Activated CD4-positive, alpha-beta T cell treated with anti-CD3 and anti-CD28 coated beads for 1 hour (primary cell): ENCODE data around the gene OPHN1.

Source experiments
- DNase-seq: peaks from one replicate; pipeline ENCODE4 v3.0.0-alpha.2; 2020

The OPHN1 gene

DNA sequence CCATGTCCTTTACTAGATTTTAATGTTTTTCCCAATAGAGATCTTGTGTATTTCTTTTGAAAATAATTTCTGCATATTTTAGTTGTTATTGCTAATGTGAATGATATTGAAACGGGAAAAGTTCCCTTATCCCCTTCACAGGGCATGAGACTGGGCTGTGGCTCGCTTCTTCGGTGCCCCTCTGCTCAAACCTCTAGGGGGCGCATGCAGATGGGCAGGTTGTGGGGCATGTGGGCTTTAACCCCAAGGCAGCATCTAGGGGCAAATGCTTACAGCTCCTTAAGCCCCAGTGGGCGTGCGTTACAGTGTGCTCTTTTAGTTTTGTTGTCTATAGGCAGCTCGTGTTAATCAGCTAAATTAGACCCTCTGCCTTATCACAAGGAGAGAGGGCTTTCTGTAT lies 194.7 kb downstream of the OPHN1 start:
- no peak for DNase-seq

GRCh38 chrX:68234171-68234910 lies 199.0 kb downstream of the OPHN1 start:
- no peak for DNase-seq

DNA sequence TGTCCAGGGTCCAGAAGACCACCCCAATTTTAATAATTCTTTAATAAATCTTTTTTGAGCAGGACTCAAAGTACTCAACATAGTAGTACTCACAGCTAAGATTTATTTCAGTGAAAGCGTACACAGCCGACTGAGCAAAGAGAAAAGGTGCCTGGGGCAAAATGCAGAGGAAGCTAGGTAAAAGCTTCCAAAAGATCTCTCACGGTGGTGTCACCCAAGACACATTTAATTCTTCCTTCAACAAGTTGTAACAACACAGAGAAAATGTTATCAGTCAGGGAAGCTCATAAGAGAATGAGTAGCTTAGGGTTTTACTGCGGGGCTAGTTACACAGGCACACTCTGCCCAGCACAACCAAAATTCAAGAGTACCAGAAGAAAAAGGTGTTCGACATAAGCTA lies 201.1 kb downstream of the OPHN1 start:
- DNase-seq = no peak

- no peak for DNase-seq
Observed at GRCh38 chrX:68209008-68209407, 224.3 kb downstream of the OPHN1 start.

DNA sequence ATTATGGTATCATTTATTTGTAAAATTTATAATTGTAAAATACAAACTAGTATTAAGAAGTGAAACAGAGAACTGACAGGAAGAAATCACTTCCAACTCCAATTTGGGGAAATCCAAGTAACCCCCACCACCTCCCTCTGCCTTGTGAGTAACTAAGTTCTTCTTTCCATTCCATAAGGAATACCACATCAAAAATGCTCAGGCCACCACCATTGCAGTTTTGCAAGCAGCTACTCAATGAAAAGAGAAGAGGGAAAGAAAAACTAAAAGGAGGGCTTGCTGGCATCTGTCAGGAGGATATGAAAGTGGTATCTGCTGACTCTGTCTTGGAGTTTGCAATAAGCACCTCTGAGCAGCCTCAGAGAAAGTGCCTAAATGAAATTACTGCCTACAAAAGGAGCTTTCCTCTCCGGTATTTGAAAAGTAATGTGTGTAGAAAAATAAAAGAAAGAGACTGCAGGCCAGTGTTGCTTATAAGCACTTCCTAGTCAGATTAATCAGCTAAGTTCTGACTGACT lies 228.7 kb downstream of the OPHN1 start:
- no peak for DNase-seq

DNA sequence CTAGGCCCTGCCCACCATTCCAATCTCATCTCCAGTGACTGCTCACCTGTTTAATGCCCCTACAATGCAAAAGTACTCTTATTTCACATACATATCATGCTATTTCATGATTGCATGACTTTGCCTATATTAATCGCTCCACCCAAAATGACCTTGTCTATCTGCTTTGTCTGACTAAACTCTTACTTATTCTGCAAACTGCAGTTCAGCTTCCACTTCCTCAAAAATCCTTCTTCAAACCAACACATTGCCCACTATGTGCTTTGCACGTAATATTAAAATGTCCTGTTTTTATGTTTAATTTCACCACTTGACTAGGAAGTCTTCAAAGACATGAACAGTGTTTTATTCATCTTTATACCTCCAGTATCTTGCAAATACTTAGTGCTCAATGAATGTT lies 229.6 kb downstream of the OPHN1 start:
- no peak for DNase-seq

DNA sequence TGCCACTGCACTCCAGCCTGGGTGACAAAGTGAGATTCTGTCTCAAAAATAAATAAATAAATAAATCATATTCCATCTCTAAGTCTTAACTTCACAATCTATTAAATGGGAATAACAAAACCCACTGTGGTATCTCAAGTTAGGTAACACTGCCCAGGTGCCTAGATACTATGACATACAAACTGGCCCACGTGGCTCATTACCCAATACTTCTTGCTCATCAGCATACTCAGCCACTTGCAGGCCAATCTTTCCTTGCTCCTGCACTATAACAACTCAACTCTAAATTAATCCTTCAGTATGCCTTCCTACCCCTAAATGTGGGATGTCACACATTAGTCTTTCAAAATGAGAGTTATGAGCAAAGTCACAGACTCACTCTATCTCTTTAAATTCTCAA lies 230.1 kb downstream of the OPHN1 start:
- no peak for DNase-seq

- no peak for DNase-seq
Observed at GRCh38 chrX:68199062-68199848, 234.0 kb downstream of the OPHN1 start.

DNA sequence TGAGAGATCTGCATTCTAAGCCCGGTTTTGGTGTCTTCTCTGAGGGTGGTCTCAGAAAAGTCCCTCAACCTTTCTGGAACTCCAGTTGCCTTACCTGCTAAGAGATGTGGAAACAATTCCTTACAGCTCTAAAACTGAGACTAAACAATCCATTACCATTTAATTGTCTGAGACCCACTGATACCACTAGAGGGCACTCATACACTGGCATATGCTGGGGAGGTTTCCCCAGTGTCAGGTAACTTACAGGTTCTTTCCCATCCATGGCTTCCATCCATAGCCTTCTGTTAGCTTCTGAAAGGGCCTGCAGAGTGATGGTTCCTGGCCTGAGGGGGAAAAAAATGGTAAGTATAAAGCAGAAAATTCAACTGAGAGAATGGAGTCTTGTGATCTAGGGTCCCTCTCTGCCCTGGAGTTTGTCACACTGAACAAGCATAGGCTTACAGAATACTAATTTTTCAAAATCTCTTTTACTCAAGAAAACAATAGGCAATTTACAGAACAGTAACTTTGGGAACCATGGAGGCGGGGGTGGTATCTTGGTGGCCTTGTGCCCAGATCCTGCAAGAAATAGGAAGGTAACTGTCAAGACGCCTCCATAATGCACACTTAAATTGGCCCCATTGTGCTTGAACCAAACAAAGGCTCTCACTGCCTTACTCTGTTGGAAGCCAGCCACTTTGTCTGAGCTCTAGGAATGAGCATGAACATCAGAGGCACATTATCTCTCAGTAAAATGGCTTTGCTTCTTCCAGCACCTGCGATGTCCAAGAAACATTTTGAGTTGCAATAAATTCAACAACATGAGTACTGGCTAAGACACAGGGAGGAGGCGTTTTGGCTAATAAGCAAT lies 236.1 kb downstream of the OPHN1 start:
- no peak for DNase-seq

DNA sequence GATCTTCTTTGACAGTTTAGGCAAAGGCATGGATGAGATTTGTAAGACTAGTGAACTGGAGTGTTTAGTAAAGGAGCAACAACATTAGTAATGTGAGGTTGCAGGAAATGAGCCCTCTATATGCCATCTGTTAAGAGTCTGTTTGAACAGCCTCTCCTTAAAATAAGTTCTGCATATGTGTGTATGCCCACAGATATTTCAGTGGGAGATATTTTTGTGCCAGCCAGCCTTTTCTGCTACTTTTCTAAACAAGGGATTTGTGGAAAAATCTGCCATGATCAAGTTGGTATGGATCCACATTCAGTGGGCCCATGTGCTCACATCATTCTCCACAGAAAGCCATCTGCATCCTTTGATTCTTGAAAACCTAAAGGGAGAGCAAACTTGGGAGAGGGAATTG lies 237.7 kb downstream of the OPHN1 start:
- DNase-seq = no peak

DNA sequence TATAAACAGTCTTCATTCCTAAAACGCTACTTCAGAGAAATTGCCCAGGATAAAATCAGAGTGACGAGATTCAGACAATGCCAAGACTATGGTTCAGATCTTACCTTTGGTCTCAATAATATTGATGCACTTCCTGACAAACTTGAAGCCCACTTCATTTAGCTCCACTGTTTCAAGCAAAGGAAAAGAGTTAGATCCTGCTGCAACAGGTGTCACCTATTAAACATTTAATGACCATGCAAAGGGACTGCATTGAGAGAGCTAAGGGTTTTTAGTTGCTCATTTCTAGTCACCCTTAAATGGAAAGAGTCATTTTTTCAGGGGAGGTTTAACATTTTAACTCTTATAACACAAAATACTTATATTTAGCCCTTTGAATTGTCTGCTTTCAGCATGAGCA lies 239.5 kb downstream of the OPHN1 start:
- DNase-seq = no peak

- DNase-seq = no peak
Observed at GRCh38 chrX:68193234-68193633, 240.1 kb downstream of the OPHN1 start.

DNA sequence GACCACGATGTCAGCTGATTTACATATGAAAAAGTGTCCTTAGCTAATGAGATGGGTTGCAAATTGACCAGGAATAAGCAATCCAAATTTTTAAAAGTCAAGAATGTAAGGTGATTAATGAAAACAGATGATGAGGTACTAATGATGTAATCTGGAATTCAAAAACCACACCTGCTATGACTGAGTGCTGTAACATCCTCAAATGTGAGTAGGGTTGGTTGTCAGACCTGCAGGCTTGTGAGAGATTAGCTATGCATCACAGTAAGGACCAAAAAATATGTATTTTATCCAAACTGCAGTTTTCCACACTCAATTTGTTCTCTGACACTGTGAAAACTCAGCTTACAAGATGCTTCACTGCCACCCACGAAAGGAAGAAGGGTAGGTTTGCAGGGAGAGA lies 242.5 kb downstream of the OPHN1 start:
- no peak for DNase-seq

DNA sequence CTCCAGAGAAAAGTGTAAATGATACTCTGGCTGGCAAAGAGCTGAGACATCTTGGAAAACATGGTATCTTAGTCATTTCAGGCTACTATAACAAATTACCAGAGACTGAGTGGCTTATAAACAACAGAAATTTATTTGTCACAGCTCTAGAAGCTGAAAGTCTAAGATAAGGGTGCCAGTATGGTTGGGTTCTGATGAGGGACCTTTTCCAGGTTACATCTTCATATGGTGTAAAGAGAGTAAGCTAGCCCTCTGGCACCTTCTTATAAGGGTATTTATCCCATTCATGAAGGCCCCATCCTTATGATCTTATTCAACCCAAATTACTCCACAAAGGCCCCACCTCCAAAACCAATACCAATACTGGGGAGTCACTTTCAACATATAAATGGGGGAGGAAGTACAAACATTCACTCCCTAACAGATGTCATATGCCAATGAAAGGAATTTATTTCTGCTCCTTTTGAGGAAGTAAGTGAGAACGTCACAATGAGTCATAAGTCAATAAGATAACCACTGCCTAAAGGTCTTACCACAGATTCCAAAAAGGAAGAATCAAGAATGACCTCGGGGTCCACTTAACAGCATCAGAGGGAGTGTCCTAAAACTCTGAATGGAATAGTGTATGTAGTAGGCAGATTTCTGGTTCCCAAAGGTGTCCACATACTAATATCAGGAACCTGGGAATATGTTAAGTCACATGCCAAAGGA lies 246.6 kb downstream of the OPHN1 start:
- no peak for DNase-seq

DNA sequence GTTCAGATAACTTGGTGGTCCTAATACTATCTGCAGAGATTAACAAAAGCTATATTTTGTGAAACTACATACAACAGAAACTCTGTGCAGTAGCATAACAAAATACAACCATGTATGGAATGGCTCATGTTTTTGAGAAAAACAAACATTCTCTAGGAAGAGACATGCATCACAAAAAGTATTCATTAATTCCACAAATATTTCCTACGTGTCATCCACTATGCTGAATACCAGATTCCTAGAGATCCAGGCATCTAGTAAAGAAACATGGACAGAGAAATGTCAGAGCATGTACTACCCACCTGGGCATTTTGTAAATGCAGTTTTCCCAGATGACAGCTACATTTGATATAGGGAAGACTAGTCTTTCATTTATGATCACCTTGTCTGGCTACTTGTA lies 248.1 kb downstream of the OPHN1 start:
- DNase-seq = no peak

DNA sequence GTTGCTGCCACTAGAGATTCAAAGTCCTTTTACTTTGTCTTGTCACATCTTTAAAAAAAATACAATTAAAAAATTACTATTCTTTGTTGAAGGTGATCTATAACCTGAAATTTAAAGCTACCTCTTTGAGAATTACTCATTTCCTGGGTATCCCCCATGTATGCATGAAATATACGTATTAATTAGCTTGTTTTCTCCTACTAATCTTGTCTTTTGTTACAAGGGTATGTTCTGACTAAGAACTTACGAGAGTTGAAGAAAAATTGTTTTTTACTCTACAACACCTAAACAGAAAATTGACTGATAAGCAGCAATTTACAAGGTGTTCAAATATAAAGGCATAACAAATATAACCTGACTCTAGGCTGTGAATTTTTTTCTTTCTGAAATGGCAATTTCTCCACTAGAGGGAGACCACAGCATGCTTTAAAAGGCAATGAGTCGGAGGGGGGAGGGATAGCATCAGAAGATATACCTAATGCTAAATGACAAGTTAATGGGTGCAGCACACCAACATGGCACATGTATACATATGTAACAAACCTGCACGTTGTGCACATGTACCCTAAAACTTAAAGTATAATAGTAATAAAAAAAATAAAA lies 249.6 kb downstream of the OPHN1 start:
- DNase-seq = no peak

DNA sequence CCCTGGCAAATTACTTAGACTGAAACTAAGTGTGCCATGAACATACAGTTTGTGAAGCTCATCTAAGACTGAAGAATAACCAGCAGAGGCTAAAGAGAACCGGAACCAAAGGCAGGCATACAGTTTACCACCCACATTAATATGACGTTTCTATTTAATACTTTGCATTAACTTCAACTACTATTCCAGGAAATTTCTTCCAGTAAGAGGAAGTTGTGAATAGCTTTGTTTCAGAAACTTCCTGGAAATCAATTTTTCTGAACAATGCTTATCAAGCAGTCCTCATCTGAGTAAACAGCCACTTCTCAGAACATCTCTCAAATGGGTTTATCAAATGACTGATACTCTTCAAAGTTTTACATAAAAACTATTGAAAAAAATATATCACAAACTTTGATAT lies 252.7 kb downstream of the OPHN1 start:
- no peak for DNase-seq

DNA sequence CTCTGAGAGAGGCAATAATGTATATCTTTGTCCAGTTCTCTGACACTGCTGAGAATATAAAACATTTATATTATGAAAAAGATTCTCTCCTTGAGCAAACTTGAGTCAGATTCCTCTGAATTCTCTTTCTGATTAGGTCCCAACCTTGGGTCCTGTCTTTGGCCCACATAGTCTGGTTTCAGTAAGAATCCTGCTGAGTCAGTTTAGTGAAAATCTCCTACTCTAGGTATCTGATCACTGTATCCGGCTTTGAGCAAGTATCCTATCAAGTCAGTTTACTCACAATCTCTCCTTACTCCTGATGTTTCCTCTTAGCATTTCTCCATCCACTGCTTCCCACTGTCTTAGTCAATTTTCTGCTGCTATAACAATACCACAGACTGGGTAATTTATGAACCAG lies 253.9 kb downstream of the OPHN1 start:
- DNase-seq = no peak

GRCh38 chrX:68177542-68177941 lies 255.8 kb downstream of the OPHN1 start:
- no peak for DNase-seq

- no peak for DNase-seq
Observed at GRCh38 chrX:68175562-68175961, 257.7 kb downstream of the OPHN1 start.

GRCh38 chrX:68163441-68163840 lies 269.9 kb downstream of the OPHN1 start:
- no peak for DNase-seq

DNA sequence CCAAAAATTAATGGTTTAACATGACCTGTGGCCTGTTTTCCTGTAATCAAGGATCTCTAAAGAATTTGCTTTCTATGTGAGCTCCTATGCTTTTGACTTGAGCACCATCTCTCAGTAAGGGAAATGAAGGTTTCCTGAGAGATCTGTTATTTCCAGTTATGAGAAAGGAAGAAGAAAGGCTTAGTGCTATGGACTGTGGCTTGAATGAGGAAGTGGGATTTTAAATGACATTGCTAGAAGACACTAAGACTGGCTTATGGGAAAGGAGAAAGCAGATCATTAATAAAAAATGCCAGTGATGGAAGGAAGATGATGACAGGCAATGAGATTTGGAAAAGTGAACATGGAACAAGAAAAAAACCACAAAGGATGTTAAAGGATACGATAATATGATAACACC lies 285.4 kb downstream of the OPHN1 start:
- no peak for DNase-seq
